Measurements from ENCODE around the gene FSIP1.

DNA sequence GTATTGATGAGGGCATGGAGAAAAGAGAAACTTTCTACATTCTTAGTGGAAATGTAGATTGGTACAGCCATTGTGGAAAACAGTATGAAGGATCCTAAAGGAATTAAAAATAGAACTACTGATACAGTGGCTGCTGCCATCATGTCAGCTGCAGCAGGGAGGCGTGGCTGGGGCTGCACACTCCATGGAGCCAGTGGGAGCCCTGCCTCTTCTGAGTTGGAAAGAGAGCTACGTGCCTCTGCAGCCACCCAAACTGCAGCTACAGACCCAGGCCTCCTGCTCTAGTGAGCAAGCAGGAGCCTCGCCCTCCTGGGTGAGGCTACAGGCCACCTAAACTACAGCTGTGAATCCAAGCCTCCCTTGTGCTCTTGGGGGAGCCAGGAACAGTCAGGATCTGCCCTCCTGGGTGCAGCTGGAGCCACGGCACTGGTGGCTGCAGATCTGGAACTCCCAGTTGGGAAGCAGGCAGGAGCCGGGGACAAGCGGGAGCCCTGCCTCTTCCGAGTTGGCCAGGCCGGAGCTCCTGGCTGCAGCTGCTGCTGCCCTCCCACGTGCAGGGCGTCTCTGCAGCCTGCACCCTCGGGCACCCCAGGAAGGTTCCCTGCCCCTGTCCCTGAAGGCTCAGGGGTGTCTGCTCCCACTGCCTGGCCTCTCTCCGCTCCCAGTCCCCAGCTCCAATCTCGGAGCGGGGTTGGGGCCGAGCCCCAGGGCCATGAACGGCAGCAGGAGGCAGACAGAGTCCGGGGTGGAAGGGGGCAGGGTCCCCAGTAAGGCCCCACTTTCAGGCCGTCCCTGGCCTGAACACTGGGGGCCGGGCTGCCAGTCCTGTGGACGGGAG is 137.3 kb downstream of the FSIP1 start:
- TF ChIP-seq, protein P1, sequence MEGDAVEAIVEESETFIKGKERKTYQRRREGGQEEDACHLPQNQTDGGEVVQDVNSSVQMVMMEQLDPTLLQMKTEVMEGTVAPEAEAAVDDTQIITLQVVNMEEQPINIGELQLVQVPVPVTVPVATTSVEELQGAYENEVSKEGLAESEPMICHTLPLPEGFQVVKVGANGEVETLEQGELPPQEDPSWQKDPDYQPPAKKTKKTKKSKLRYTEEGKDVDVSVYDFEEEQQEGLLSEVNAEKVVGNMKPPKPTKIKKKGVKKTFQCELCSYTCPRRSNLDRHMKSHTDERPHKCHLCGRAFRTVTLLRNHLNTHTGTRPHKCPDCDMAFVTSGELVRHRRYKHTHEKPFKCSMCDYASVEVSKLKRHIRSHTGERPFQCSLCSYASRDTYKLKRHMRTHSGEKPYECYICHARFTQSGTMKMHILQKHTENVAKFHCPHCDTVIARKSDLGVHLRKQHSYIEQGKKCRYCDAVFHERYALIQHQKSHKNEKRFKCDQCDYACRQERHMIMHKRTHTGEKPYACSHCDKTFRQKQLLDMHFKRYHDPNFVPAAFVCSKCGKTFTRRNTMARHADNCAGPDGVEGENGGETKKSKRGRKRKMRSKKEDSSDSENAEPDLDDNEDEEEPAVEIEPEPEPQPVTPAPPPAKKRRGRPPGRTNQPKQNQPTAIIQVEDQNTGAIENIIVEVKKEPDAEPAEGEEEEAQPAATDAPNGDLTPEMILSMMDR (IDR thresholded peaks at IDR 0.05): no peak
- no peak for TF ChIP-seq POLR2AphosphoS5 (IDR thresholded peaks at IDR 0.05)
- TF ChIP-seq POLR2A (IDR thresholded peaks at IDR 0.05): no peak
- no peak for TF ChIP-seq EP300 (IDR thresholded peaks at IDR 0.05)

Data from upper lobe of left lung (tissue), 4 donors.